ENCODE data around the gene C18orf63.
"Not testable (repeated sequence)": the region's sequence is repeated elsewhere in the genome, so short reads cannot be mapped to it uniquely, and the experiment has no call there.

Gene C18orf63

GRCh38 chr18:74315464-74316256 lies at the start of gene C18orf63:
TSS of gene C18orf63 (plus strand) at chr18:74315839. CDS start at chr18:74317866, 2,027 bp downstream.
- DNase-seq (ENCODE audit: low read depth in 4 of 4, low spot score in 1 of 4): no peak

DNA sequence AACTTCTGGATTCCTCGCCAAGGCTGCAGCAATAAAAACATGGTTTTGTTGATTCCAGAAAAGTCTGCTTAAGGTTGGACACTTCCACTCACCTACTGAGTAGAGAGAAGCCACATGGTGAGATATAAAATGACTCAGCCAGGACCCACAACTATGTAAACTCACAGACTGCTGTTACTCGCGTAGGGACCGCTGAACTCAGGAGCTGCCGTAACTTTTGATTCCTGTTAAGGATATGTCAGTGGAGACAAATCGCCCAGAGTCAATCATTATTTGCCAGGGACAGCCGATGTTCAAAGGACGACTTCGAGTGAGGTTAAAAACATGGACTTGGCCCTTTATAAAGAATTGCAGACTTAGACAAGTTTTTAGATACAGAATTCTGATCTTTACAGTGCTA lies 49.5 kb upstream of the C18orf63 start:
- no peak for DNase-seq (ENCODE audit: low read depth in 4 of 4, low spot score in 1 of 4)

GRCh38 chr18:74268175-74268574 lies 47.5 kb upstream of the C18orf63 start:
- no peak for DNase-seq (ENCODE audit: low read depth in 4 of 4, low spot score in 1 of 4)

GRCh38 chr18:74268933-74269620 lies 46.6 kb upstream of the C18orf63 start:
- no peak for DNase-seq (ENCODE audit: low read depth in 4 of 4, low spot score in 1 of 4)

- DNase-seq (ENCODE audit: low read depth in 4 of 4, low spot score in 1 of 4): no peak
Observed at GRCh38 chr18:74271635-74272034, 44.0 kb upstream of the C18orf63 start.

GRCh38 chr18:74273394-74273793 lies 42.2 kb upstream of the C18orf63 start:
- DNase-seq (ENCODE audit: low read depth in 4 of 4, low spot score in 1 of 4): no peak

GRCh38 chr18:74274700-74275099 lies 40.9 kb upstream of the C18orf63 start:
- DNase-seq (ENCODE audit: low read depth in 4 of 4, low spot score in 1 of 4): no peak

DNA sequence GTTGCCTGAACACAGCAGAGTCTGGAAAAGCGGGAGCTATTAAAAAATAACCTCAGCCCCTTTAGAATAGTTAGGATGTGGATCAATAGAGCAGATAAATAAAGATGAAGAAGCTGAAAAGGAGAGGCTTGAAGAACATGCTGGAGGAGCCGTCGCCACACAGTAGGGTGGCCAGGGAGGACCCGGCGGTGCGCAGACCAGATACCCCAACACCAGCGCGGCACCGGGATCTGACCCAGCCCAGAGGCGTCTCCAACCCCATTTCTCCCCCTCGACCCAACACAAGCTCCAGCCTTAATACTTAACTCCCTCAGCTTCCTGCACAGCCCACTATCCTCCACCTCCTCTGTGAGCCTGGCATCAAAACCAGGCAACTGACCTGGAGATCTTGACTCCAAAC lies 39.9 kb upstream of the C18orf63 start:
- no peak for DNase-seq (ENCODE audit: low read depth in 4 of 4, low spot score in 1 of 4)

DNA sequence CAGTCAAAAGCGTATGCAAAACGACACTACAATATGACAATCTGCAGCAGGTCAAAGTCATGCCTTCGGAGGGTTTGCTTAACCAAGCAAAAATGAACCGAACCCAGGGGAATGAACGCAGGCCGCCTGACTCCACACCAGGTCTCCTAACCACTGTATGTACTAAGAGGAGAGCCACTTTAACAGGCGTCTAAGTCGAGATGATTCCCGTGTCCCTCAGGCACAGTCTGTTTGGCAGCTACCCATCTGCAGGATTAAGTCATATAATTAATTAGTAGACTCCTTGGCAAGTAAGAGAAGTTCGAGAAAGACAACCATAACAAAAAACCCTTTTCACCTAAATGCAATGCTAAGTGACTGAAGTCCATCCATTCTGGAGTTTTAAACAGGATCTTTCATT lies 39.0 kb upstream of the C18orf63 start:
- DNase-seq (ENCODE audit: low read depth in 4 of 4, low spot score in 1 of 4): no peak

- DNase-seq (ENCODE audit: low read depth in 4 of 4, low spot score in 1 of 4): no peak
Observed at GRCh38 chr18:74277296-74277695, 38.3 kb upstream of the C18orf63 start.

DNA sequence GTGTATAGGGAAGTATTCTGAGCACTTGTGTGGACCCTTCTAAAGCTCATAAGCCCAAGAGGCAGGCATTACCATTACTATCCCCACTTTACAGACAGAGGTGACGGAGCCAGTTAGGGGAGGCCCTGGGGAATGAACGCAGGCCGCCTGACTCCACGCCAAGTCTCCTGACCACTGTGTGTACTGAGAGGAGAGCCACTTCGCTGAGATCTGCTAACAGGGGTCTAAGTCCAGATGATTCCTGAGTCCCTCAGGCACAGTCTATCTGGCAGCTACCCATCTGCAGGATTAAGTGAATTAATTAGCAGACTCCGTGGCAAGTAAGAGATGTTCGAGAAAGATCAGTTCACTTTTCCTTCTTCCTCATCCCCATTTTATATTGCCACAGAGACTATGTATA lies 37.6 kb upstream of the C18orf63 start:
- DNase-seq (ENCODE audit: low read depth in 4 of 4, low spot score in 1 of 4): no peak

DNA sequence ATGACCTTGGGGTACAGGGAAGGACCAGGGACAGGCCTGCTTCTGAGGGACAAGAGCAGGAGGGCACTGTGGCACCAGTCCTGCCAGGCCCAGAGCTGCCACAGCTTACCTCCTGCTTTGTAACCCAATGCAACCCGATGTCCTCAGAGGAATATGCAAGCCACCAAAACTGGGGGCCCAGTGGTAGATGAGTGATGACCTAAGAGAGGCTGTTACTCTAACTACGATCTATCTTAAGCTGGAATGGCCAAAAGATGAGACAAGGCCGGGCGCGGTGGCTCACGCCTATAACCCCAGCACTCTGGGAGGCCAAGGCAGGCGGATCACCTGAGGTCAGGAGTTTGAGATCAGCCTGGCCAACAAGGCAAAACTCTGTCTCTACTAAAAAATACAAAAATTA lies 36.7 kb upstream of the C18orf63 start:
- no peak for DNase-seq (ENCODE audit: low read depth in 4 of 4, low spot score in 1 of 4)

DNA sequence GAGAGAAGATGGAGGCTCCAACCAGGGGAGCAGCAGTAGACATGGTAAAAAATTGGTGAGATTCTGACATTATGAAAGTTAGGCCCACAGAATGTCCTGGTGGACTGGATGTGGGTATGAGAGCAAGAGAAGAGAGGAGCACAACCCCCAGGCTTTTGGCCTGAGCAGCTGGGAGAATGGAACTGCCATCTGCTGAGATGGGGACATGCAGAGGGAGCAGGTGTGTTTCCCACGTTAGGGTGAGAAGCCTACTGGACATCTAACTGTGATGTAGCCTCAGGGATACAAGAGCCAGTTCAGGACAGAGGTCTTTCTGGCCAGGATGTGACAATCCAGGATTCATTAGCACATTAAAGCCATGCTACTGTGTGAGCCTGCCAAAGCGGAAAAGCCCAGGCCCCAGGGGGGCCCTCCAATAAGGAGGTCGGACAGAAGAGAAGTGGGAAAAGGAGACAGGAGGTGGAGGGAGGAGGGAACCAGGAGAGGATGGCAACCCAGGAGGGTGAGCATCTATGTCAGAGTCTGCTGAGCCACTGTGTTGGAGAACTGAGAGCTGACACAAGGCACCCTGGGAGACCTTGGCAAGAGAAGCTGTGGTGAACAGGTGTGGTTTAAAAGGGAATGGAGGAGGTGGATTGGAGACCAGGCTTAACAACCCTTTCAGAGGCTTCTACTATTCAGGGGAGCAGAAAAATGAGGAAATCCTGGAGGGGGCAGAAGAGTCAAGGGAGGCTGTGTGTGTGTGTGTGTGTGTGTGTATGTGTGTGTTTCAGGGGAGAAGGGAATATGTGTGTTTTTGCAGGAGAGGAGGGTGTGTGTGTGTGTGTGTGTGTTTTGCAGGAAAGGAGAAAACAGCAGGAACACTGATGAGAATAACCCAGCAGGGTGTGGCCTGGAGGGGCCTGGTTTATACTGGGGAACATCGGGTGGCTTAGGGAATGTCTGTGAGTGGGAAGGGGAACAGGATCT lies 34.3 kb upstream of the C18orf63 start:
- no peak for DNase-seq (ENCODE audit: low read depth in 4 of 4, low spot score in 1 of 4)

- no peak for DNase-seq (ENCODE audit: low read depth in 4 of 4, low spot score in 1 of 4)
Observed at GRCh38 chr18:74281980-74282754, 33.5 kb upstream of the C18orf63 start.

GRCh38 chr18:74282755-74283554 lies 32.7 kb upstream of the C18orf63 start:
- DNase-seq (ENCODE audit: low read depth in 4 of 4, low spot score in 1 of 4): no peak

- DNase-seq (ENCODE audit: low read depth in 4 of 4, low spot score in 1 of 4): no peak
Observed at GRCh38 chr18:74283646-74284045, 32.0 kb upstream of the C18orf63 start.

- DNase-seq (ENCODE audit: low read depth in 4 of 4, low spot score in 1 of 4): no peak
Observed at GRCh38 chr18:74284191-74284979, 31.3 kb upstream of the C18orf63 start.

DNA sequence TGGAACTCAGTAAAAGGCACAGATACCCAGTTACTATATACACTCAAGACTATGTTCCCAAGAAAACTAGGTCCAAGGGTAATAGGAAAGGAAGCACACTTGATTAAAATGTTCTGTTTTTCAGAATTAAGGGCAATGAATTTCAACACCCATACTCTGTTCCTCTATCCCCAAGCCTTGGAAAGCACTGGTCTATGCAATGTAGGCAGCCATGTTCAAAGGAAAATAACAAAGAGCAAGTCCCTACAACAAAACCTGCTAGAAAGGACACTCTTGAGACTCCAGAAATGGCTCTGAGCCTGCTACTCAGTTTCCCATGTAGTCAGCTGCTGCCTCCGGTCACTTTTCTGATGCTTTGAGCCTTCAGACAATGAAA lies 30.7 kb upstream of the C18orf63 start:
- DNase-seq (ENCODE audit: low read depth in 4 of 4, low spot score in 1 of 4): no peak

GRCh38 chr18:74285583-74285982 lies 30.1 kb upstream of the C18orf63 start:
- DNase-seq (ENCODE audit: low read depth in 4 of 4, low spot score in 1 of 4): not testable (repeated sequence)

Data from stimulated activated CD4-positive, alpha-beta T cell treated with anti-CD3 and anti-CD28 coated beads, Interleukin-1b, Interleukin-23, amount 100 ng/mL, for 24 hours (primary cell).